Raji (cell line): ENCODE measurements around the gene PTCHD1.

Experiments used
- POLR2A ChIP-seq: IDR thresholded peaks from 2 replicates; pipeline ENCODE4 v1.6.1; 2011; ENCODE audit warnings: low read depth, low read length, control low read depth; ENCODE audit not compliant: insufficient read depth

PTCHD1 gene

GRCh38 chrX:23334848-23335599 lies at the start of gene PTCHD1:
PTCHD1 (plus strand) TSS chrX:23334849; CDS start chrX:23334876, 27 bp downstream.
- no peak for TF ChIP-seq POLR2A

DNA sequence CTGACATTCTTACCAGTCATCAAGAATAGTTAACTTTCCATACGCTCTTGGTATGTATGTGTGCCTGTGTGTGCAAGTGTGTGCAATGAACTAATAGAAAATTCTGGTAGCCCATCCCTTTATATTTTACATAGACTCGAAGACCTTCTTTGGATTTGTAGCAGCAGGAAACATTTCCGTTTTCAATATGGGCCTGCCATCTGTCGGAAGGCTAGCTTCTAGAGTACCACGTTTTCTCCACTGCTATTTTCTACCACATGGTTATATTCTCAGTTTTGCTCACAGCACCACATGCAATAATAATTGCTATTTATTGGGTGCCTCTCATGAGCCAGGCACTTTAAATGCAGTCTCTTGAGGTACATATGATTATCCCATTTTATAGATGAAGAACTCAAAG lies 47.9 kb upstream of the PTCHD1 start:
- no peak for TF ChIP-seq POLR2A

DNA sequence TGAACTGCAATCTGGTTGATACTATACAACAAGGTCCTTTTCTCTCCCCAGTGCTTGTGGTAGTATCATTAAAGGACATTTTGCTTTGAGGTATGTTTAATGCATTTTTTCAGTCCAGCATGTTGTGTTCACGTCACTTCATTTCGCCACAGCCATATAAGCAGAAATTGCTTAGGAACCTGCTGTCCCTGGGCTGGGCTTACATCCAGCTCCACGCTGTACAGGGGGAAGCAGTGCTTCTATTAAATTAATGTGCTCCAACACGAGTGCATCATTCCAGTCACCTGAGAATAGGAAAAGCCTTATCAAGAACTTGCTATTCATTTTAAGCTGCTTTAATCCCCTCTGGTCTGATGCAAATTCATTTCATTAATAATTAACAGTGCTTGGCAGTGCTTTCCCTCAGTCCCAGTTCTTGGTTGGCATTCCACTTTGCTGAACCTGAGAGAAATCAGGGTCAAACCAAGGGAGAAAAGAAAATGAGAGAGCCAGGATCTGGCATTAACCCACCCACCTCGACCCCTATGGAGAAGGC lies 47.4 kb upstream of the PTCHD1 start:
- TF ChIP-seq POLR2A, result no peak

DNA sequence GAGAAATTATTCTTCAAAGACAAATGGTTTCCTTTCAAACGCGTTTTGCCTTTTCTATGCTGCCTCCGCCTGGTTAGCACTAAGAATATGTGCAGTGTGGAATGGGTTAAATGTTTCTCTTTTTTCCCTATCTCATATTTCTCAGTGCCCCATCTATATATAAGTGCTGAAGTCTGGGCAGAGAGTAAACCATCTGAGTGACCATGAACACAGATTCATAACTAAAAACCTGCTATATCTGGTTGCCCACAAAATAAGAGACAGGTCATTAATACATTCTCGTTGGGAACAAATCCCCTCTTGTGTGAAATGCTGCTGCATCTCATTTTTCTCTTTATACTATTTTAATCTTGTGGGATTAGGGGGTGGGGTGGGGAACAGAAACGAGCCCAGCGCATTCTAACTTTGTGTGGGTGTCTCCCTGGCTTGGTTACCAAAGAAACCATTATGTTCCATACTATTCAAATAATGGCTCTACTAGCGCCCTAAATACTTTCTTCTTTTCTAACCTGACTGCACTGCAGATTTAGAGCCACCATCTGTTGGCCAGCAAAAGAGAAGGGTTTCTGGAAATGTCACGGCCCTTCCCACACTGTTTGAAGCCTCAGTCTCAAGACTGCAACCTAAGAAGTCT lies 42.2 kb upstream of the PTCHD1 start:
- TF ChIP-seq POLR2A, result no peak

DNA sequence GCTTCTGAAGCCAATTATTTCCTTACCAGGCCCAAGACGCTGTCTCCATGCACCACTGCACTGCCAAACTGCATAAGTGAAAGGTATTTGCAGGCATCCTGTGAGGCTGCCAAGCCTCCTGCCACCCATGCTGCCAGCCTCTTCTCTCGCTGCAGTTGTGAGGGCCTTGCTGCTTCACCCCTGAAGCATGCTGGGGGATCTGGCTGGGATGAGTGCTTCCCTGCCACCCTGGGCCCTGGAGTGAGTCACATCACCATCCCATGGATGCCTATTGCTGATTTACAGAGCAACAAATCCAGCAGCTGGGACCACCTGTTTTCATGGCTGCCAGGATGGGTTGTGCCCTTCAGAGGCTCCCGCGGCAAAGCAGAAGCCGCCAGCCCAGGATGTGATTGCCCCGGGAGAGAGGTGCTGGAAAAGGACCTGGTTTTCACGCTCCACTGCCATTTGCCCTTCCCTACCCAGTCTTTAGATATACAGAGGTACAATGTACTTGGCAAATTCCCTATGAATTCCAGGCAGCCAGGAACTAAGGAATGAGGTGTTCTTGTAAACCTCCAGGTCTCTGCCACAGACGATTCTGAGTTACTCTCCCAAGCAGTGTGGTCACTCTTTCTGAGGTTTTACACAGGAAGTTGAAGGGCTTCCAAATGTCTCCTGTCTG lies 41.5 kb upstream of the PTCHD1 start:
- TF ChIP-seq POLR2A, result no peak

- no peak for TF ChIP-seq POLR2A
Observed at GRCh38 chrX:23304881-23305280, 29.8 kb upstream of the PTCHD1 start.

- no peak for TF ChIP-seq POLR2A
Observed at GRCh38 chrX:23311731-23312130, 22.9 kb upstream of the PTCHD1 start.

GRCh38 chrX:23312136-23312535 lies 22.5 kb upstream of the PTCHD1 start:
- no peak for TF ChIP-seq POLR2A

DNA sequence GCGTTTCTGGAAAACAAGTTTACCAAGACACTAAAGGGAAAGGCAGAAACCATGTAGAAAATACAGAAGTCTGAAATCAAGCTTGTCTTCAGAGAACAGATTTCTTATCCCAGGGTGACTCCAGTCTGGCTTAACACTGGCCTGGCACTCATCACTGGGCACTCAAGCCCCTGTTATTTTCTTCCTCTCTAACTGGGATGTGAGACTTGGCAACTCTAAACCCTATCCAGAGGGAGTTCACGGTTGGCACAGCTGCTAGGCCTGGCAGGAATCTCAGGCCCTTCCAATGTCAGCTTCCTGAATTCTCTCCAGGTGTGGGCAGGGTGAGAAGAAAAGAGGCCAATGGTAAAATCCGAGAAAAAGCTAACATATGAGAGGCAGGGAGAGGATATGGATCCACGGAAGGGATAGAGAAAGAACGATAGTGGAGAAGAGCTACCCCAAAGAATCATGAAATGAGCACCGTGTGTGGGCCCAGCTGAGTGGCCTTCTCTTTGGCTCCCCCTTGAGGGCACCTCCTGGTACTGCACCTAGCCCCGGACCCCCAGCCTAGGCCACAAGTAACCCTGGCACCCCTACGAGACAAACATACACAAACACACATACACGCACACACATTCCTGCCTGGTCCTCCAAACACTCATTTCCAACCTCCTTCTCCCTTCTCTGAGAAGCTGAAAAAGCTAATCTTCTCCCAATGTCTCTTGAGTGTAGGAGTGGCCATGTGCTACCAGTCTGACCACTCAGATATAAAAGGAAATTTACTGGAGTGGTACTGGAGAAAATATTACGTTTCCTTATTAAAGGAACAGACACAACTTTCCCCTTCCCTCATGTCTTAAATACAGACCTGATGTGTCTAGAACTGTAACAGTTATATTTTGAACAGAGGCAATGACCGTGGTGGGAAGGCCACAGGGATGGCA lies 16.6 kb upstream of the PTCHD1 start:
- TF ChIP-seq POLR2A, result no peak

GRCh38 chrX:23327104-23327503 lies 7.5 kb upstream of the PTCHD1 start:
- TF ChIP-seq POLR2A, result no peak

GRCh38 chrX:23331701-23332100 lies 2.9 kb upstream of the PTCHD1 start:
- TF ChIP-seq POLR2A, result no peak

DNA sequence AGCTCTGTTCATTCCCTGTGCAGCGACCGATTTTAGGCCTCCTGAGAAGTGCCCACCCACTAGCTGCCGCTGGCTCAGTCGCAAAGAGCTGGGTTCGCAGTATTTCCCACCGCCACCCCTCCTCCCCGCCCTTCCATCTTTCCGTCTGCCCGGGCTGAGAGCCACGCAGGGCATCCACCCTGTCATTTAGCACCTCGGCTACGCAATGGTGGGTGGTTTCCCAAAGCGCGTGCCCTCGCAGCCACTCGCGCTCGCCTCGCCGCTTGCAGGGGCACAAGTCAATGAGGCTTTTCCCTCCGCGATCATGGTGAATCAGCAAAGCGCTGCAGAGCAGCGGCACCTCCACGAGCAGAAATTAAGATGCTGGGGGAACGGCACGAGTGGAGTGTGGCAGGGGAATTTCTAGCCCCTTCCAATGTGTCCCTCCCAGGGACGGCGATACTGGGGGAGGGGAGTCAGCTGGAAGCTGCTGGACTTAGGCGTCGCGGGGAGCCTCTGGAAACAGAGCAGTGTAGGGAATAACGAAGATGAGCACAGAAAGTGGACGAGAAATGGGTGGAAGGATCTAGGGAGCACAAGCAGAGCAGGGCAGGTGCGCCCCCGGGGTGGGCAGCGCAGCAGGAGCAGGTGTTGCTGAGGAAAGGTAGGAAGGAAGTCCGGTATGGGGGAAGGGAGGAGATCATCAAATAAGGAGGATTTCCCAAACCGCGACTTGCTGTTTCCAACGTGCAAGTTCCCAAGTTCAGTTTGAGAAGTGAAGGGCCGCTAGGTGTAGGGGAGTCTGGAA lies 2.4 kb upstream of the PTCHD1 start:
- TF ChIP-seq POLR2A, result no peak

DNA sequence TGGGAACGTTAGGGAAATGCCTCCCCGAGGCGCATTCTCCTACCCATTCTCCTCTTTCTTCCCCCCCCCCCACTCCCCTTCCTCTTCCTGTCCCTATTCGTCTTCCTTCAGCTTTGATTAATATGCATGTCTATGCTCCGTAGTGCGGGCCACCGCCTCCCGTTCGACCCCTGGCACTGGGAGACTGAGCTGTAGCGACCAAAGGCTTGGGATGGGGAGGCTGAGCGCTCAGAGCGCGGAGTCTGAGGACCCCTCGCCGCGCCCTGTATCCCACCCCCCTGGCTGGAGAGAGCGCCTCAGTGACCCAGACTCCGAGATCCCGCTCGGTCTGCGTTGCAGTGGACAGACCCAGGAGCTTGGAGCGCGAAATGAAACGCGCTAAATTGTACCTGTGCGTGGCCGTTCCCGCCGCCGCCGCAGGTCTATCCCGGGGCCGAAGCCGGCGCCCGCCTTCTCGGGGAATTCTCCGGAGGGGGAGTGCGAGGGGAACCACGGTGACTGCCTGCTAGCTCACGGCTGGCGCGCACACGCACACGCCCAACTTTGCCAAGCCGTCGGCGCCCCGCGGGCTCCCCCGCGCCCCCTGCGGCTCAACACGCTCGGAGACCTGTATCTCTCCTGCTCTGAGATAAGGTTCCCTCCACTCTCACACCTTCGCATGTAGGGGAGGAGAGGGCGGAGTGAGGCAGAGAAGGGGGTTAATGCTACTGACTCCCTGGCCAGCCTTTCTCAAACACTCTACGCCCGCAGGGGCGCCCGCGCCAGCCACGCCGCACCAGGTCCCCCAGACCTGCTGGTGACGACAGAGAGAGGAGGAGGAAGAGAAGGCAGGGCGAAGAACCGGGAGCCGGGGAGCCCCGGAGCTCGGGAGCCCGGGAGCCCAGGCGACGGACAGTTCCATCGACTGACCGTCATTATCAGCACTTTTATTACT lies 1.5 kb upstream of the PTCHD1 start:
- TF ChIP-seq POLR2A, result no peak

- no peak for TF ChIP-seq POLR2A
Observed at GRCh38 chrX:23333842-23334520, 668 bp upstream of the PTCHD1 start.
